Measurements from ENCODE around the gene ZC3HAV1. TPM values are rescaled to one million over a fixed set of nuclear protein-coding genes. Genes with fewer than 3 reads are reported as not detected.
"Not testable (repeated sequence)": the region's sequence is repeated elsewhere in the genome, so short reads cannot be mapped to it uniquely, and the experiment has no call there.

ZC3HAV1 gene
- total and polyA plus RNA-seq, 8 donors = 3.6 to 18.5 (median 10.1) TPM

DNA sequence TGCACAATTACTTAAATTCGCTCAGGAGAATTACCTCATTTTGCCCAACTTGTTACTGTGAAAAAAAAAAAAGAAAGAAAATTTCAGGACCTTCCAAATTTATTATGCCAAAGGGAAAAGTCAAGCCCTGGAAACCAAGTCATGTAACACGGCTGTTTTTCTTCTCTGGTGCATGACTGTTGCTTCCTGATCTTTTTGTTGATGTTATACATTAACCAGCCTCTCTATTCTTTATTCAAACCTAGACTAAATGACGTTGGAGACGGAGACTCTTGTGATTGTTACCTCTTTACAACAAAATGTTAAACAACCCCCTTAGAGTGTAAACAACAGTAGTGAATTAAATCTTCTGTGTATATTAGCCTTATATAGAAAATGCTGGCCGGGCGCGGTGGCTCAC lies 16.1 kb upstream of the ZC3HAV1 start:
- Histone ChIP-seq H3K36me3 (no peaks in the 10 kb centered on the region), H3K9me3 (no peaks in the 10 kb centered on the region), H3K27ac (no peak overlapping the region), H3K4me1 (no peaks in the 10 kb centered on the region), H3K27me3 (no peaks in the 10 kb centered on the region), H3K4me3 (no peak overlapping the region)
- FAIRE-seq = no peak
- TF ChIP-seq, protein P1, sequence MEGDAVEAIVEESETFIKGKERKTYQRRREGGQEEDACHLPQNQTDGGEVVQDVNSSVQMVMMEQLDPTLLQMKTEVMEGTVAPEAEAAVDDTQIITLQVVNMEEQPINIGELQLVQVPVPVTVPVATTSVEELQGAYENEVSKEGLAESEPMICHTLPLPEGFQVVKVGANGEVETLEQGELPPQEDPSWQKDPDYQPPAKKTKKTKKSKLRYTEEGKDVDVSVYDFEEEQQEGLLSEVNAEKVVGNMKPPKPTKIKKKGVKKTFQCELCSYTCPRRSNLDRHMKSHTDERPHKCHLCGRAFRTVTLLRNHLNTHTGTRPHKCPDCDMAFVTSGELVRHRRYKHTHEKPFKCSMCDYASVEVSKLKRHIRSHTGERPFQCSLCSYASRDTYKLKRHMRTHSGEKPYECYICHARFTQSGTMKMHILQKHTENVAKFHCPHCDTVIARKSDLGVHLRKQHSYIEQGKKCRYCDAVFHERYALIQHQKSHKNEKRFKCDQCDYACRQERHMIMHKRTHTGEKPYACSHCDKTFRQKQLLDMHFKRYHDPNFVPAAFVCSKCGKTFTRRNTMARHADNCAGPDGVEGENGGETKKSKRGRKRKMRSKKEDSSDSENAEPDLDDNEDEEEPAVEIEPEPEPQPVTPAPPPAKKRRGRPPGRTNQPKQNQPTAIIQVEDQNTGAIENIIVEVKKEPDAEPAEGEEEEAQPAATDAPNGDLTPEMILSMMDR (IDR thresholded peaks at IDR 0.05) = no peak
- DNase-seq = no peak
- WGBS, 2 donors = 58 to 61% methylated on average over 7 of the region's 7 CpGs
- ATAC-seq = no peak
- intact Hi-C loops (cut with DNase I) = no loop called here

- ATAC-seq; H3K9me3 ChIP-seq; H3K4me1 ChIP-seq; DNase-seq; H3K27ac ChIP-seq; H3K36me3 ChIP-seq; FAIRE-seq; intact Hi-C loops (cut with DNase I); H3K4me3 ChIP-seq; H3K27me3 ChIP-seq: not testable (repeated sequence)
- WGBS, 2 donors = 43 to 46% methylated on average over 3 of the region's 3 CpGs
Observed at GRCh38 chr7:139124995-139125394, 15.5 kb upstream of the ZC3HAV1 start.

- WGBS, 2 donors = 77 to 78% methylated on average over 4 of the region's 4 CpGs
- TF ChIP-seq, protein P1 (IDR thresholded peaks at IDR 0.05) = no peak
- Histone ChIP-seq H3K27me3 (no peaks in the 10 kb centered on the region), H3K4me3 (no peak overlapping the region), H3K4me1 (no peaks in the 10 kb centered on the region), H3K36me3 (no peaks in the 10 kb centered on the region), H3K9me3 (no peaks in the 10 kb centered on the region), H3K27ac (no peak overlapping the region)
- ATAC-seq = no peak
- FAIRE-seq = no peak
- DNase-seq = no peak
- intact Hi-C loops (cut with DNase I) = no loop called here
Observed at GRCh38 chr7:139124084-139124914, 14.8 kb upstream of the ZC3HAV1 start.

- no peaks in the 10 kb centered on the region for H3K36me3 ChIP-seq
- H3K9me3 ChIP-seq = no peaks in the 10 kb centered on the region
- TF ChIP-seq, protein P1 (IDR thresholded peaks at IDR 0.05) = no peak
- no peak for DNase-seq
- no peak for ATAC-seq
- no peak overlapping the region for H3K27ac ChIP-seq
- no peak overlapping the region for H3K4me3 ChIP-seq
- H3K4me1 ChIP-seq = peaks cover 0 to 9% (median 8%) of the 10 kb centered on the region in 3 donors
- H3K27me3 ChIP-seq = no peaks in the 10 kb centered on the region
- 77 to 82% methylated on average over 4 of the region's 4 CpGs for whole genome bisulfite sequencing, 2 donors
- intact Hi-C loops (cut with DNase I) = no loop called here
- no peak for FAIRE-seq
Observed at GRCh38 chr7:139119486-139119849, 9.9 kb upstream of the ZC3HAV1 start.

GRCh38 chr7:139118805-139119485 lies 9.4 kb upstream of the ZC3HAV1 start:
- intact Hi-C loops (cut with DNase I) = no loop called here
- ATAC-seq (peak in 3 of 4 donors; percentile 9 to 24 (median 16)), FAIRE-seq (no peak), DNase-seq (no peak)
- no peak overlapping the region for H3K27ac ChIP-seq
- 68 to 72% methylated on average over 7 of the region's 7 CpGs for WGBS, 2 donors
- peaks cover 0 to 9% (median 8%) of the 10 kb centered on the region in 3 donors for H3K4me1 ChIP-seq
- no peaks in the 10 kb centered on the region for H3K9me3 ChIP-seq
- H3K4me3 ChIP-seq = no peak overlapping the region
- TF ChIP-seq, protein P1 (IDR thresholded peaks at IDR 0.05) = no peak
- no peaks in the 10 kb centered on the region for H3K27me3 ChIP-seq
- no peaks in the 10 kb centered on the region for H3K36me3 ChIP-seq
